ENCODE data around the gene TTC17. TPM values are rescaled to one million over a fixed set of nuclear protein-coding genes. Genes with fewer than 3 reads are reported as not detected.
A peak's percentile ranks its signal among the peaks of the same experiment; 100 is the strongest.

TTC17 gene
- total RNA-seq, 2 donors from 2014 or later, result 103 to 122 TPM

DNA sequence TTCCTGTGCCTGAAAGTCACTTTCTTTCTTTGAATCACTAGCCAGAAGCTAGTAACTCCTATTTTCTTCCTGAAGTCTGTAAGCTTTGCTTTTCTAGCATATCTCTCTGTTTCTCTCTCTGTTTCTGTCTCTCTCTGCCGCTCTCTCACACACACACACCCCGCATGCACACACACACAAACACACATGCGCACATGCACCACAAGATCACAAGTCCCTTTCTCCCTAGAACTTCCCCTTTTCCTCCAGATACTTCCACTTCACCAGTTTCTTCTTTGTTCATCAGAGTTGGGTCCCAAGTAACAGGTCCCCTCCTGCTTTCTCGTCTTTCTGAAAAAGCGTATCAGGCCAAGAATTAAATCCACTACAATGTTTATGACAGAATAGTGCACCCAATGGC, 173.3 kb downstream of the TTC17 start:
- DNase-seq, result no peak
- Histone ChIP-seq H3K27ac (ENCODE audit: low read depth, low read length) (no peak overlapping the region), H3K36me3 (ENCODE audit: control insufficient read depth, insufficient read depth, low read length) (no peaks in the 10 kb centered on the region), H3K4me1 (ENCODE audit: control insufficient read depth, insufficient read depth, low read length) (no peaks in the 10 kb centered on the region), H3K9ac (ENCODE audit: extremely low read depth, low read length, poor library complexity, severe bottlenecking) (no peak overlapping the region), H3K4me3 (ENCODE audit: low read length) (no peak overlapping the region), H3K27me3 (ENCODE audit: control insufficient read depth, insufficient read depth, low read length, poor library complexity, severe bottlenecking) (no peaks in the 10 kb centered on the region), H3K9me3 (ENCODE audit: control insufficient read depth, low read length) (no peaks in the 10 kb centered on the region)
- TF ChIP-seq, protein P1, sequence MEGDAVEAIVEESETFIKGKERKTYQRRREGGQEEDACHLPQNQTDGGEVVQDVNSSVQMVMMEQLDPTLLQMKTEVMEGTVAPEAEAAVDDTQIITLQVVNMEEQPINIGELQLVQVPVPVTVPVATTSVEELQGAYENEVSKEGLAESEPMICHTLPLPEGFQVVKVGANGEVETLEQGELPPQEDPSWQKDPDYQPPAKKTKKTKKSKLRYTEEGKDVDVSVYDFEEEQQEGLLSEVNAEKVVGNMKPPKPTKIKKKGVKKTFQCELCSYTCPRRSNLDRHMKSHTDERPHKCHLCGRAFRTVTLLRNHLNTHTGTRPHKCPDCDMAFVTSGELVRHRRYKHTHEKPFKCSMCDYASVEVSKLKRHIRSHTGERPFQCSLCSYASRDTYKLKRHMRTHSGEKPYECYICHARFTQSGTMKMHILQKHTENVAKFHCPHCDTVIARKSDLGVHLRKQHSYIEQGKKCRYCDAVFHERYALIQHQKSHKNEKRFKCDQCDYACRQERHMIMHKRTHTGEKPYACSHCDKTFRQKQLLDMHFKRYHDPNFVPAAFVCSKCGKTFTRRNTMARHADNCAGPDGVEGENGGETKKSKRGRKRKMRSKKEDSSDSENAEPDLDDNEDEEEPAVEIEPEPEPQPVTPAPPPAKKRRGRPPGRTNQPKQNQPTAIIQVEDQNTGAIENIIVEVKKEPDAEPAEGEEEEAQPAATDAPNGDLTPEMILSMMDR (conservative IDR thresholded peaks at IDR 0.05), result no peak
- no peaks in the 10 kb centered on the region for H3K4me1 Mint-ChIP-seq
- H3K4me3 Mint-ChIP-seq, result no peak overlapping the region
- H3K36me3 Mint-ChIP-seq (ENCODE audit: low read depth), result no peaks in the 10 kb centered on the region
- H3K9me3 Mint-ChIP-seq, result no peaks in the 10 kb centered on the region
- 94 to 95% methylated on average over 3 to 5 of the region's 5 CpGs for WGBS, 2 experiments (ENCODE audit: insufficient coverage in 1 of 2, insufficient read length in 1 of 2)
- no peak overlapping the region for H3K27ac Mint-ChIP-seq
- peaks cover 25% of the 10 kb centered on the region for H3K27me3 Mint-ChIP-seq (ENCODE audit: insufficient read depth)

DNA sequence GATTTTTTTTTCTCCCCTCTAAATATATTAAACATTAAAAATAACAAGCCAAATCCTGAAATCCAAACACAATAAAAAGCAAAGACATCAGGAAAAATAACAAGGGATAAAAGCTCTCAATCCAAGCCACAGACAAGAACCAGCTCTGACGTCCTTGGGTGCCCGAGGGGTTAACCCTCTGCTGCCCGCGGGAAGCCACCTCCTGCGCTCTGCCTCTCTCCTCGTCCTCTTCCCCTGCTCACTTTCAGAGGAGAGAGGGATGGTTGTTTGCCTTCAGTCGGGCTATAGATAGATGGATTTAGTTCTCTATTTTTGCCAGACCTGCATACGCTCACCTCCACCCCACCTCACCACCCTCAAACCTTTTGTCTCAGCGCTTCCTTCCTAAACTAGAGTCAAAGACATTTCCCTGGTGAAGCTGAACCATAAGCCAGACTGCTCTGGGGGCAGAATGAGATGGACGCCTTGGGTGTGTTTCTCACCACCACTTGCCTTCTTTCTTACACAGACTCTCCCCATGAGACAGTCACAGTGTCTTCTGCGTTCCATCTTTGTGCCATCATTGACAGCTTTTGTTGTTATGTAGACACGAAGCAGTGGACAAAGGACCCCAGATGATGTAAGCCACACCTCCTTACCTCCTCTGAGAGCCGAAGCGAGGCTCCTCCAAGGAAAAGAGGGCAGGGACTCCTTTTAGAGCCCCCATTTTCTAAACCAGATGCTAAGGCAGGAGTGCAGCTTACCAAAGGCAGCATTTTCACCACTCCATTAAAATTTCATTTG, 179.3 kb downstream of the TTC17 start:
- no peaks in the 10 kb centered on the region for H3K4me1 ChIP-seq (ENCODE audit: control insufficient read depth, insufficient read depth, low read length)
- H3K27me3 ChIP-seq (ENCODE audit: control insufficient read depth, insufficient read depth, low read length, poor library complexity, severe bottlenecking), result no peaks in the 10 kb centered on the region
- peaks cover 4% of the 10 kb centered on the region for H3K4me1 Mint-ChIP-seq
- no peak overlapping the region for H3K9ac ChIP-seq (ENCODE audit: extremely low read depth, low read length, poor library complexity, severe bottlenecking)
- TF ChIP-seq, protein P1 (conservative IDR thresholded peaks at IDR 0.05), result no peak
- WGBS, 2 experiments (ENCODE audit: insufficient coverage in 1 of 2, insufficient read length in 1 of 2), result 58 to 79% methylated on average over 2 to 13 of the region's 14 CpGs
- H3K9me3 Mint-ChIP-seq, result peaks cover 5% of the 10 kb centered on the region
- no peak overlapping the region for H3K4me3 ChIP-seq (ENCODE audit: low read length)
- H3K27ac ChIP-seq (ENCODE audit: low read depth, low read length), result no peak overlapping the region
- peak; percentile 46 for DNase-seq
- no peaks in the 10 kb centered on the region for H3K36me3 Mint-ChIP-seq (ENCODE audit: low read depth)
- H3K27me3 Mint-ChIP-seq (ENCODE audit: insufficient read depth), result peaks cover 52% of the 10 kb centered on the region
- no peaks in the 10 kb centered on the region for H3K36me3 ChIP-seq (ENCODE audit: control insufficient read depth, insufficient read depth, low read length)
- no peak overlapping the region for H3K27ac Mint-ChIP-seq
- H3K9me3 ChIP-seq (ENCODE audit: control insufficient read depth, low read length), result no peaks in the 10 kb centered on the region
- H3K4me3 Mint-ChIP-seq, result no peak overlapping the region

DNA sequence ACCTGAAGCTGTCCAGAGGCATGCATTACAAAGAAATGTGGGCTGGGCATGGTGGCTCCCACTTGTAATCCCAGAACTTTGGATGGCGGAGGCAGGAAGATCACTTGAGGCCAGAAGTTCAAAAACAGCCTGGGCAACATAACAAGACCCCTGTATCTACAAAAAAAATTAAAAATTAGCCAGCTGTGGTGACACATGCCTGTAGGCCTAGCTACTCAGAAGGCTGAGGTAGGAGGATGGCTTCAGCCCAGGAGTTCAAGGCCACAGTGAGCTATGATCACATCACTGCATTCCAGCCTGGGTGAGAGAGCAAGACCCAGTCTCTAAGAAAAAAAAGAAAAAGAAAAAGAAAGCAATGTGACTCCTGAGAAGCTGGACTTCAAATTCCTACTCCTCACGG, 183.3 kb downstream of the TTC17 start:
- WGBS, 2 experiments (ENCODE audit: insufficient coverage in 1 of 2, insufficient read length in 1 of 2), result 80 to 87% methylated on average over 2 of the region's 2 CpGs
- Histone ChIP-seq H3K9me3 (ENCODE audit: control insufficient read depth, low read length) (no peaks in the 10 kb centered on the region), H3K36me3 (ENCODE audit: control insufficient read depth, insufficient read depth, low read length) (no peaks in the 10 kb centered on the region), H3K4me3 (ENCODE audit: low read length) (no peak overlapping the region), H3K27me3 (ENCODE audit: control insufficient read depth, insufficient read depth, low read length, poor library complexity, severe bottlenecking) (peaks cover 21% of the 10 kb centered on the region), H3K27ac (ENCODE audit: low read depth, low read length) (no peak overlapping the region), H3K9ac (ENCODE audit: extremely low read depth, low read length, poor library complexity, severe bottlenecking) (no peak overlapping the region), H3K4me1 (ENCODE audit: control insufficient read depth, insufficient read depth, low read length) (no peaks in the 10 kb centered on the region)
- no peak overlapping the region for H3K27ac Mint-ChIP-seq
- H3K36me3 Mint-ChIP-seq (ENCODE audit: low read depth), result no peaks in the 10 kb centered on the region
- H3K4me3 Mint-ChIP-seq, result no peak overlapping the region
- H3K4me1 Mint-ChIP-seq, result peaks cover 5% of the 10 kb centered on the region
- peaks cover 69% of the 10 kb centered on the region for H3K27me3 Mint-ChIP-seq (ENCODE audit: insufficient read depth)
- TF ChIP-seq, protein P1 (conservative IDR thresholded peaks at IDR 0.05), result no peak
- no peak for DNase-seq
- peaks cover 5% of the 10 kb centered on the region for H3K9me3 Mint-ChIP-seq
